Choroid plexus epithelial cell (primary cell): ENCODE results near the gene DUSP3.

Source experiments
- DNase-seq: peaks from one replicate; pipeline ENCODE4 v3.0.0-alpha.2; 2010; ENCODE audit warnings: low read depth
- H3K4me3 ChIP-seq: 2 replicates; pipeline ENCODE4 v1.5.1; 2011; ENCODE audit warnings: low read depth, mild to moderate bottlenecking, control low read depth, low read length, moderate library complexity
- TF ChIP-seq, protein P1 (sequence below): conservative IDR thresholded peaks from 2 replicates; pipeline ENCODE4 v1.5.1; 2011; ENCODE audit warnings: low read depth, mild to moderate bottlenecking, control low read depth, inconsistent platforms, low read length, moderate library complexity

Gene DUSP3

DNA sequence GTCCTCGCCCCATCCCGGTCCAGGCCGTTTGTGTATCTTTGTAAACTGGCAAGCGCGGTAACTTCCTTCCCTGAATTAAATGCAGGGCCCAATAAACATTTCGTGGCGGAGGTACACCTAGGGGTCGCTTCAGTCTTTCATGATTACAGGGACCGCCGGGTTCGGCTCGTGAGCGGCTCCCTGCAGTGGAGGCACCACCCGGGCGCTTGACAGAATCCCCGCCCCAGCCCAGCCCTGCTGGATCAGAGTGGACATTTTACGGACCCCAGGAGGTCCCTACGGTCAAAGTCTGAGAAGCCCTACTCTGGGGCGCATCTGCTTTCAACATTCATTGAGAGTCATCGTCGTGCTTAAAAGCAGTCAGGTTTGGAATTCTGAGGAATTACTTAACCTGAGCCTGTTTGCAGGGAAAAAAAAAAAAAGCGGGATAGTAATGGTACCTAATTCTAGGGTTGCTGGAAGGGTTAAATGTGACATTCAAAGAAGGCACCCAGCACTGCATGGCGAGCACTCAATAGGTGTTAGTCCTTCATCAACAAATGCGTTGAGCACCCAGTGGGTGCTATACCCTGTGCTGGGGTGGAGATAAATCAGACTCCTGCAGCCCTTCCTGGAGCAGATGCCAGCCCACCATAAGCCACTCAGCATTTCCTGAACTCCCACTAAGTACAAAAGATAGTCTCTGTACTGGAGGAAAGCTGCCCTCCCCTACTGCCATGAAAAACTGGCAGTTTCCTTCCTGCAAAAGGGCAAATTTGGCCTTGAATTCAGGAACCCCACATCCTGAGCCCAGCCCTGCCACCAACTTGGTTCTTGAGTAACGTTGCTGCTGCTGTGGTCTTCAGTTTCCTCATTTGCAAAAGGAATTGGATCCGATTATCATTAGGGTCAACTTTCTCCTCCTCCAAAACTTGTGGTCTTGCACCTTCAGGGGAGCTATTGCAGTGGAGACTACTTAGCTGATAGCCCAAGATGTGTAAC lies 658 bp upstream of the DUSP3 start:
- H3K4me3 ChIP-seq, result peak overlapping the region; percentile 93
- DNase-seq, result no peak
- TF ChIP-seq, protein P1, sequence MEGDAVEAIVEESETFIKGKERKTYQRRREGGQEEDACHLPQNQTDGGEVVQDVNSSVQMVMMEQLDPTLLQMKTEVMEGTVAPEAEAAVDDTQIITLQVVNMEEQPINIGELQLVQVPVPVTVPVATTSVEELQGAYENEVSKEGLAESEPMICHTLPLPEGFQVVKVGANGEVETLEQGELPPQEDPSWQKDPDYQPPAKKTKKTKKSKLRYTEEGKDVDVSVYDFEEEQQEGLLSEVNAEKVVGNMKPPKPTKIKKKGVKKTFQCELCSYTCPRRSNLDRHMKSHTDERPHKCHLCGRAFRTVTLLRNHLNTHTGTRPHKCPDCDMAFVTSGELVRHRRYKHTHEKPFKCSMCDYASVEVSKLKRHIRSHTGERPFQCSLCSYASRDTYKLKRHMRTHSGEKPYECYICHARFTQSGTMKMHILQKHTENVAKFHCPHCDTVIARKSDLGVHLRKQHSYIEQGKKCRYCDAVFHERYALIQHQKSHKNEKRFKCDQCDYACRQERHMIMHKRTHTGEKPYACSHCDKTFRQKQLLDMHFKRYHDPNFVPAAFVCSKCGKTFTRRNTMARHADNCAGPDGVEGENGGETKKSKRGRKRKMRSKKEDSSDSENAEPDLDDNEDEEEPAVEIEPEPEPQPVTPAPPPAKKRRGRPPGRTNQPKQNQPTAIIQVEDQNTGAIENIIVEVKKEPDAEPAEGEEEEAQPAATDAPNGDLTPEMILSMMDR, result peak; percentile 43

DNA sequence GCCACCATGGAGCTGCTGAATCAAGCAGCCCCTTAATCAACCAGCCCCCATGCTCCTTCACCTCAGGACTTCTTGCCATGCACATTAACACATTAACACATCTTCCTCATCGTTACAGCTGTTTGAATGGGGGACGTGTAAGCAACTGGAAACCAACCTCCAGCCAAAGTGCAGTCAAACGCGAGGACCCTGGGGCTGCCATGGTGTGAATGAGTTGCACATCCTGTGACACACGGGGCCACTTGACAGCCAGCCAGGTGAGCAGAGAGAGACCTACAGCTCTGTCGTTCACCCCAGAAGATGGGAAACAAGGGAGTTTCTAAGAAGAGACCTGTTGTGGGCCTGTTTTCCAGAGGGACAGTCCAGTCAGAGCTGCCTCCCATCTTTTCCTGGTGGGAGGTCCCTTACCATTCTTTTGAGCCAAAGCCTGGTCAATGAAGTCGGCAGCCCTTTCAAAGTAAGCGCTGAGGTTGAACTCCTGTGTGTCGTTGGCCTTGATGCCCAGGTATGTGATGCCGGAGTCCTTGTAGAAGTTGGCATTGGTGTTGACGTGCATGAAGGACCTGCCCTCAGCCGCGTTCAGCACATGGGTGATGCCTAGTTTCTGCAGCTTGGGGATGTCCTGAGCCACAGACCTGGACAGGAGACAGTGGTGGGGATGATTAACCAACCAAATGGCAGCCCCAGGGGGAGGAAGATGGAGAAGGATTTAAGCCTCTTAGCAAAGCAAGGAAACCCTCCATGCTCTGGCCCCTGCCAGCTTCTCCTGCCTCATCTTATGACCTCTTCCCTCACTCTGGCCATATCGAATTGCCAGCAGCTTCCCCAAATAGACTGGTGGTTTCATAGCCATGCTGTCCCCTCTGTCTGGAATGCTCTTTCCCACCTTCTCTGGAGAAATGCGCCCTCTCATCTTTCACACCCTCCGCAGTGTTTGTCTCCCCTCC lies 4.2 kb downstream of the DUSP3 start:
- H3K4me3 ChIP-seq, result no peak overlapping the region
- no peak for DNase-seq
- TF ChIP-seq, protein P1, result no peak

DNA sequence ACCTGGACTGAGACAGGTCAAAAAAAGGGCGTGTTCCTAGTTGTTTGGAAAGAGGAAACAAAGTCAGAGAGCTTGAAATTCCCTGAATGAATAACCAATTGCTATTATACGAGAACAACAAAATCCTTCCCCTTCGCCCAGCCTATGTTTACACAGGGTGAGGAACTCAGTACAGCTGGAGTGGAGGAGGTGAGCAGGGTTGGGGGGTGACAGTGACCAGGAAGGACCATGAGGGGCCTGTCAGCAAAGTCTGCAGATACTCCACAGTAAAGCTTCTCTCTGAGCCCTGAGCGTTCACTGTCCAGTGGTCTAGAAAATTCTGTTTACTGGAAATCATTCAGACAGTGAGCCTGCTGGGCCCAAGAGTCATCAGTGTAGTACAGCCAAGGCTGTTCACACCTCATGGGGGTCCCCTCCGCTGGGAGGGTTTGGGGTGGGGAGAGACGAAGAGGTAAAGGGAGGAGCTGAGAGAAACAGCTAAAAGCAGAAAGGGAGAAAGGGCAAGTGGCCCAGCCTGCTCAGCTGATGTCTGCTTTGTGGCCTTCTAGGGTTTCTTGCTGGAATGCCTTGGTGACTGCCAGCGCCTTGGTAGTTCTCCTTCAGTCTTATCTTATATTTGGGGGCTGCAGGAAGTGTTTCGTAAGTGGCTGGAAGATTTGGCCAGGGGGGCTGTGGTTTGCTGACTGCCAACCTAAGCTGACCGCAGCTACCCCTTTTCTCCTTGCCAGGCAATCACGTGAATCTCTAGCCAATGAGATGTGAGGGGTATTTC lies 5.7 kb downstream of the DUSP3 start:
- TF ChIP-seq, protein P1, result no peak
- DNase-seq, result no peak
- no peak overlapping the region for H3K4me3 ChIP-seq

DNA sequence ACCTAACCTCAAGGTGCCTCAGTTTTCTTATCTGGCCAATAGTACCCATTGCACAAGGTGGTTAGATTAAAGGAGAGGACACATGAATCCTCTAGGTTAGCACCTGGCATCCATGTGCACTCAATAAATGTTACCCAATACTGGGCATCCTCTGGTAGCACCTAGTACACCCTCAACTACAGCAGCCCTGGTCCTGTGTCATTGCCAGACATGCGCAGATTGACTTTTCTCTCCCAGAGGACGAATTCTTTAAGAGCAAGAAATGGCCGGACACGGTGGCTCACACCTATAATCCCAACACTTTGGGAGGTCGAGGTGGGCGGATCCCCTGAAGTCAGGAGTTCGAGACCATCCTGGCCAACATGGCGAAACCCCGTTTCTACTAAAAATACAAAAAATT lies 7.3 kb downstream of the DUSP3 start:
- no peak overlapping the region for H3K4me3 ChIP-seq
- TF ChIP-seq, protein P1, result no peak
- DNase-seq, result no peak

DNA sequence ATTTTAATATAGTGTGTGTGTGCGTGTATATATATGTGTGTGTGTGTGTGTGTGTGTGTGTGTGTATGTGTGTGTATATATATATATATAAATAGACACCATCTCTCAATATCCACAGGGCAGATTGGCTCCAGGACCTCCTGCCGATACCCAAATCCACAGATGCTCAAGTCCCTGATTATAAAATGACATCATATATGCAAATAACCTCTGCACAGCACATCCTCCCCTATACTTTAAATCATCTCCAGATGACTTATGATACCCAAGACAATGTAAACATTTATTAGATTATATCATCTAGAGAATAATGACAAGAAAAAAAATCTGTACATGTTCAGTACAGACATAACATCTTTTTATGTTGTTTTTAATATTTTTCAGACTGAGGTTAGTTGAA lies 7.8 kb downstream of the DUSP3 start:
- H3K4me3 ChIP-seq, result no peak overlapping the region
- TF ChIP-seq, protein P1, result no peak
- no peak for DNase-seq

DNA sequence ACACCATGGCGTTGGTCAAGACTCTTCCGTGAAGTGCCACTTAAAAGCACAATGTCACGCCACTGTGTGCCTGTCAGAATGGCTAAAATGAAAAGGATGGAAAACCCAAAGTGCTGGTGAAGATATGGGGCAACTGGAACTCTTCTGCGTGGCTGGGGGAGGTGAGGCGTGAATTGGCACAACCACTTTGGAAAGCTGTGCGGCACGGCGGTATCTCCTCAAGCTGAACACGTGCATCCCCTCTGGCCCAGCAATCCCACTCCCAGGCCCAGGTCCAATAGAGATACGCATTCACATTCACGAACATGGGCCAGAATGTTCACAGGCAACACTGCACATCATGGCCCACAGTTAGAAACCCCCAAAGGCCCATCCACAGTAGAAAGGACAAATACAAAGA lies 8.9 kb downstream of the DUSP3 start:
- TF ChIP-seq, protein P1, result no peak

More for the DNA sequence above, 8.9 kb downstream of the DUSP3 start:
- no peak overlapping the region for H3K4me3 ChIP-seq
- no peak for DNase-seq
